Measurements from ENCODE around the gene USP3. TPM values are rescaled to one million over a fixed set of nuclear protein-coding genes. Genes with fewer than 3 reads are reported as not detected.

Gene USP3
- total and polyA plus RNA-seq, 11 donors, result 7.1 to 30.8 (median 18.4) TPM

GRCh38 chr15:63601026-63601703, 96.8 kb downstream of the USP3 start:
- Histone ChIP-seq H3K36me3 (peaks cover 0 to 8% (median 0%) of the 10 kb centered on the region in 9 donors), H3K27me3 (no peaks in the 10 kb centered on the region), H3K4me1 (peaks cover 0 to 69% (median 45%) of the 10 kb centered on the region in 12 donors), H3K9me3 (no peaks in the 10 kb centered on the region), H3K27ac (peak overlapping the region in 11 of 12 donors; percentile 52 to 91 (median 70)), H3K4me3 (peak overlapping the region; percentile 30 to 83 (median 65))
- intact Hi-C loops (cut with DNase I), result loop anchor here in 4 of 10 donors (2.0 to 10.0 kb wide), 4 partner anchors 99 to 316 kb away; partner anchors contain the start of gene USP3 (in 1 of the 4)
- ATAC-seq (peak in 2 of 4 donors; percentile 1), DNase-seq (peak; percentile 35 to 72 (median 39))
- 4 to 21% (median 8%) methylated on average over 38 to 63 of the region's 63 CpGs for WGBS, 4 donors
- TF ChIP-seq, protein P1, sequence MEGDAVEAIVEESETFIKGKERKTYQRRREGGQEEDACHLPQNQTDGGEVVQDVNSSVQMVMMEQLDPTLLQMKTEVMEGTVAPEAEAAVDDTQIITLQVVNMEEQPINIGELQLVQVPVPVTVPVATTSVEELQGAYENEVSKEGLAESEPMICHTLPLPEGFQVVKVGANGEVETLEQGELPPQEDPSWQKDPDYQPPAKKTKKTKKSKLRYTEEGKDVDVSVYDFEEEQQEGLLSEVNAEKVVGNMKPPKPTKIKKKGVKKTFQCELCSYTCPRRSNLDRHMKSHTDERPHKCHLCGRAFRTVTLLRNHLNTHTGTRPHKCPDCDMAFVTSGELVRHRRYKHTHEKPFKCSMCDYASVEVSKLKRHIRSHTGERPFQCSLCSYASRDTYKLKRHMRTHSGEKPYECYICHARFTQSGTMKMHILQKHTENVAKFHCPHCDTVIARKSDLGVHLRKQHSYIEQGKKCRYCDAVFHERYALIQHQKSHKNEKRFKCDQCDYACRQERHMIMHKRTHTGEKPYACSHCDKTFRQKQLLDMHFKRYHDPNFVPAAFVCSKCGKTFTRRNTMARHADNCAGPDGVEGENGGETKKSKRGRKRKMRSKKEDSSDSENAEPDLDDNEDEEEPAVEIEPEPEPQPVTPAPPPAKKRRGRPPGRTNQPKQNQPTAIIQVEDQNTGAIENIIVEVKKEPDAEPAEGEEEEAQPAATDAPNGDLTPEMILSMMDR (IDR thresholded peaks at IDR 0.05), result peak in 1 of 12 donors; percentile 6
- TF ChIP-seq POLR2A (IDR thresholded peaks at IDR 0.05), result no peak

DNA sequence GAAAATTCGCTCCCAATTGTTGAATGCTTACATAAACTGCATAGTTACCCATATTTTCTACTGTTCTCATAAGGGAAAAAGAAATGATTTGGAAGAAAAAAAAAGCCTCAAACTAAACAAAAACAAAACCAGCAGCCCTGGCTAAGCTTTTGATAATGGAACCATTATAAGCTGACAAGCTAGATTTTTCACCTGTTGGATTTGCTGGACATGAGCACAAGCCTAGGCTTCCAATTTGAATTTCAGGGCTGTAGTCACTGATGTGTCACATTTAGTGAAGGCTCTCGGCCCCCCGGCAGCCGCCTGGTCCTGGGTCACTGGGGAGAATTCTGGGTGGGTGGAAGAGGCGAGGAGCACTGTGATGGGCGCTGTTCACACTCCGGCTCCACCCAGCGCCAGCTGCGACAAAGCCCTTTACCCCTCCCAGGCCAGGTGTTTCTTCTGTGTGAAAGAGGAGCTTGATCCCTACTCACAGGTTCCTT, 97.4 kb downstream of the USP3 start:
- peaks cover 0 to 63% (median 41%) of the 10 kb centered on the region in 12 donors for H3K4me1 ChIP-seq
- no peaks in the 10 kb centered on the region for H3K9me3 ChIP-seq
- H3K36me3 ChIP-seq, result peaks cover 0 to 13% (median 5%) of the 10 kb centered on the region in 9 donors
- DNase-seq (no peak), ATAC-seq (no peak)
- peak overlapping the region in 8 of 12 donors; percentile 52 to 91 (median 70) for H3K27ac ChIP-seq
- intact Hi-C loops (cut with DNase I), result loop anchor here in 4 of 10 donors (2.0 to 10.0 kb wide), 4 partner anchors 99 to 317 kb away; partner anchors contain the start of gene USP3 (in 1 of the 4)
- H3K4me3 ChIP-seq, result peak overlapping the region; percentile 30 to 83 (median 65)
- no peaks in the 10 kb centered on the region for H3K27me3 ChIP-seq
- 57 to 82% (median 69%) methylated on average over 9 of the region's 9 CpGs for WGBS, 4 donors
- TF ChIP-seq, protein P1 (IDR thresholded peaks at IDR 0.05), result no peak
- no peak for TF ChIP-seq POLR2A (IDR thresholded peaks at IDR 0.05)

DNA sequence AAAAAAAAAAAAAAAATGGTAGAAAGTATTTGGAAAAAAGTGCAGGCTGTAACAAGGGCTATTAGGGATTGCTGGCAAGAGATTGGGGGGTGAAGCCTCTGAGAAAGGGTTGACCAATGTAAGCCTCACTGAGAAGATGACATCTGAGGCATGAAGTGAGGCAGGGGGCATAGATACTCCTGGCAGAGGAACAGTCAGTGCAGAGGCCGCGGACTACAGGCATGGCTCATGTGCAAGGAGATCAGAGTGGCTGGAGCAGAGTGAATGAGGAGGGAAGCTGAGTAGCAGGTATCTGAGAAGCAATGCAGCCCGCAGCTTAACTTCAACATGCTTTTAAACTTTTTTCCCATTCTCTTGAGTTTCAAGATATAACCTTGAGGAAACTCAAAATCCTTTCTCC, 98.2 kb downstream of the USP3 start:
- WGBS, 4 donors, result 66 to 81% (median 76%) methylated on average over 3 of the region's 3 CpGs
- intact Hi-C loops (cut with DNase I), result loop anchor here in 4 of 10 donors (5.0 to 10.0 kb wide), 3 partner anchors 100 to 318 kb away; partner anchors contain the start of gene USP3 (in 1 of the 4)
- Histone ChIP-seq H3K9me3 (no peaks in the 10 kb centered on the region), H3K27me3 (no peaks in the 10 kb centered on the region), H3K4me1 (peaks cover 0 to 61% (median 35%) of the 10 kb centered on the region in 12 donors), H3K27ac (no peak overlapping the region), H3K4me3 (no peak overlapping the region), H3K36me3 (peaks cover 0 to 20% (median 13%) of the 10 kb centered on the region in 9 donors)
- ATAC-seq (no peak), DNase-seq (no peak)
- TF ChIP-seq, protein P1 (IDR thresholded peaks at IDR 0.05), result no peak
- no peak for TF ChIP-seq POLR2A (IDR thresholded peaks at IDR 0.05)

DNA sequence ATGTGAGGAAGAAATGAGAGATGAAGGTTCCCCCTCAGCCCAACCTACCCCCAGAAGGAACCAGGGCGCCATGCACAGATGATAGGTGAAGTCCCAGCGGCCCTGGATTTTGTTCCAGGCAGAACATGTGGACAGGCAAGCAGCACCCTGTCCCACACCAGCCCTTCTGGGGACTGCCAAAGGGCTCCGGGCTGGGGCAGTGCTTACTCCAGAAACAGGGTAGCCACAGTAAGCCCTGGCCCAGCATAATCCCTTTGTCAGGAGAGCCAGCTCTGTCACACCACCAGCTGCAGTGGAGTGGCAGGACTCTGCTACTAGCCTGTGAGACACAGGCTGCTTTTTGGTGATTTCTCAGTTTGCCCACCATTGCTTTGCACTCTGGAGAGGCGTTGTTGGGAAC, 99.1 kb downstream of the USP3 start:
- ATAC-seq (peak in 1 of 4 donors; percentile 6), DNase-seq (no peak)
- TF ChIP-seq POLR2A (IDR thresholded peaks at IDR 0.05), result no peak
- TF ChIP-seq, protein P1 (IDR thresholded peaks at IDR 0.05), result no peak
- no peaks in the 10 kb centered on the region for H3K9me3 ChIP-seq
- 61 to 82% (median 74%) methylated on average over 4 of the region's 4 CpGs for whole genome bisulfite sequencing, 4 donors
- peaks cover 0 to 56% (median 29%) of the 10 kb centered on the region in 12 donors for H3K4me1 ChIP-seq
- H3K4me3 ChIP-seq, result no peak overlapping the region
- no peaks in the 10 kb centered on the region for H3K27me3 ChIP-seq
- H3K36me3 ChIP-seq, result peaks cover 0 to 30% (median 22%) of the 10 kb centered on the region in 9 donors
- intact Hi-C loops (cut with DNase I), result loop anchor here in 4 of 10 donors (5.0 to 10.0 kb wide), 3 partner anchors 101 to 319 kb away; partner anchors contain the start of gene USP3 (in 1 of the 4)
- peak overlapping the region in 2 of 12 donors; percentile 8 to 29 for H3K27ac ChIP-seq

Measured in heart left ventricle (tissue), 16 donors.